Effector memory CD8-positive, alpha-beta T cell (primary cell): ENCODE measurements around the gene CEP164.

Source experiments
- ATAC-seq: fragments of 150-1000 bp; cut with Tn5 transposase; replicated peaks from 2 replicates; pipeline ENCODE4 v1.10.0; 2021; ENCODE audit warnings: mild to moderate bottlenecking, moderate library complexity
- DNase-seq, 3 experiments: peaks; one replicate each; pipeline ENCODE4 v3.0.0; 2021
- H3K27ac Mint-ChIP-seq, 2 donors: one replicate each; pipeline ENCODE4 v1.8.0; 2022; ENCODE audit warnings: mild to moderate bottlenecking in 2 of 2, mixed read lengths in 2 of 2, moderate library complexity in 2 of 2
- H3K27me3 Mint-ChIP-seq, 2 donors: one replicate each; pipeline ENCODE4 v1.8.0; 2022; ENCODE audit warnings: mixed read lengths in 2 of 2
- H3K36me3 Mint-ChIP-seq: one replicate; pipeline ENCODE4 v1.8.0; 2022; ENCODE audit warnings: mild to moderate bottlenecking, moderate library complexity, mixed read lengths; ENCODE audit not compliant: insufficient read depth
- H3K4me1 Mint-ChIP-seq, 2 donors: one replicate each; pipeline ENCODE4 v1.8.0; 2022; ENCODE audit warnings: low read depth in 2 of 2, mixed read lengths in 2 of 2
- H3K4me3 Mint-ChIP-seq, 2 donors: one replicate each; pipeline ENCODE4 v1.8.0; 2022; ENCODE audit warnings: mild to moderate bottlenecking in 2 of 2, mixed read lengths in 2 of 2, moderate library complexity in 2 of 2
- H3K9me3 Mint-ChIP-seq, 2 donors: one replicate each; pipeline ENCODE4 v1.8.0; 2022; ENCODE audit warnings: mixed read lengths in 2 of 2

The CEP164 gene

GRCh38 chr11:117457835-117458234, 130.2 kb downstream of the CEP164 start:
- Mint-ChIP-seq H3K4me1 (peaks cover 0 to 6% of the 10 kb centered on the region in 2 donors), H3K9me3 (peaks cover 2 to 10% of the 10 kb centered on the region in 2 donors), H3K36me3 (no peaks in the 10 kb centered on the region), H3K27me3 (peaks cover 28 to 75% of the 10 kb centered on the region in 2 donors), H3K27ac (no peak overlapping the region), H3K4me3 (no peak overlapping the region)
- DNase-seq, result no peak
- ATAC-seq, result no peak

- H3K27me3 Mint-ChIP-seq, result peaks cover 27 to 76% of the 10 kb centered on the region in 2 donors
- no peak overlapping the region for H3K27ac Mint-ChIP-seq
- H3K36me3 Mint-ChIP-seq, result no peaks in the 10 kb centered on the region
- DNase-seq, result no peak
- peaks cover 0 to 6% of the 10 kb centered on the region in 2 donors for H3K4me1 Mint-ChIP-seq
- ATAC-seq, result no peak
- no peak overlapping the region for H3K4me3 Mint-ChIP-seq
- peaks cover 2 to 10% of the 10 kb centered on the region in 2 donors for H3K9me3 Mint-ChIP-seq
Measured at GRCh38 chr11:117458275-117459122, 130.8 kb downstream of the CEP164 start.

GRCh38 chr11:117459123-117459978, 131.7 kb downstream of the CEP164 start:
- Mint-ChIP-seq H3K4me3 (no peak overlapping the region), H3K27ac (no peak overlapping the region), H3K4me1 (peaks cover 0 to 6% of the 10 kb centered on the region in 2 donors)

DNA sequence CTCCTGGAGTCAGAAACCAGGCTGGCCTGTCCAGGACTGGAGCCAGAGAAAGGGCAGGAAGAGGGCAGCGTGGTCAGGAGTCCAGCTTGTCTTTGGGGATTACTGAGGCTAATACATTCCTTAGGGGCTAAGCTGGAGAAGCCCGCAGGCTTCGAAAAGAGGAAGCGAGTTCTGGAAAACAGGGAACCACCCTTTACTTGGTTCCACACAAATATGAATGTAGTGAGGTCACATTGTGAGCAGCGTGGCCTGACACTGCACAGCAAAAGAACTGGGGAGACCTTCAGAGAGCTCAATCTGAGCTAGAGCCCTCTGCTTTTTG, 132.3 kb downstream of the CEP164 start:
- H3K27ac Mint-ChIP-seq, result no peak overlapping the region
- peaks cover 0 to 6% of the 10 kb centered on the region in 2 donors for H3K4me1 Mint-ChIP-seq
- no peaks in the 10 kb centered on the region for H3K9me3 Mint-ChIP-seq
- H3K4me3 Mint-ChIP-seq, result no peak overlapping the region
- H3K36me3 Mint-ChIP-seq, result no peaks in the 10 kb centered on the region
- DNase-seq, result no peak
- no peak for ATAC-seq
- H3K27me3 Mint-ChIP-seq, result peaks cover 16 to 79% of the 10 kb centered on the region in 2 donors

More at GRCh38 chr11:117459123-117459978, 131.7 kb downstream of the CEP164 start:
- H3K9me3 Mint-ChIP-seq, result peaks cover 0 to 5% of the 10 kb centered on the region in 2 donors
- ATAC-seq, result no peak
- H3K36me3 Mint-ChIP-seq, result no peaks in the 10 kb centered on the region
- peaks cover 18 to 79% of the 10 kb centered on the region in 2 donors for H3K27me3 Mint-ChIP-seq
- DNase-seq, result no peak

GRCh38 chr11:117461396-117462182, 133.9 kb downstream of the CEP164 start:
- ATAC-seq, result no peak
- no peak overlapping the region for H3K4me3 Mint-ChIP-seq
- peaks cover 23 to 67% of the 10 kb centered on the region in 2 donors for H3K27me3 Mint-ChIP-seq
- H3K27ac Mint-ChIP-seq, result no peak overlapping the region
- no peaks in the 10 kb centered on the region for H3K36me3 Mint-ChIP-seq
- no peaks in the 10 kb centered on the region for H3K9me3 Mint-ChIP-seq
- H3K4me1 Mint-ChIP-seq, result peaks cover 0 to 6% of the 10 kb centered on the region in 2 donors
- DNase-seq, result no peak

DNA sequence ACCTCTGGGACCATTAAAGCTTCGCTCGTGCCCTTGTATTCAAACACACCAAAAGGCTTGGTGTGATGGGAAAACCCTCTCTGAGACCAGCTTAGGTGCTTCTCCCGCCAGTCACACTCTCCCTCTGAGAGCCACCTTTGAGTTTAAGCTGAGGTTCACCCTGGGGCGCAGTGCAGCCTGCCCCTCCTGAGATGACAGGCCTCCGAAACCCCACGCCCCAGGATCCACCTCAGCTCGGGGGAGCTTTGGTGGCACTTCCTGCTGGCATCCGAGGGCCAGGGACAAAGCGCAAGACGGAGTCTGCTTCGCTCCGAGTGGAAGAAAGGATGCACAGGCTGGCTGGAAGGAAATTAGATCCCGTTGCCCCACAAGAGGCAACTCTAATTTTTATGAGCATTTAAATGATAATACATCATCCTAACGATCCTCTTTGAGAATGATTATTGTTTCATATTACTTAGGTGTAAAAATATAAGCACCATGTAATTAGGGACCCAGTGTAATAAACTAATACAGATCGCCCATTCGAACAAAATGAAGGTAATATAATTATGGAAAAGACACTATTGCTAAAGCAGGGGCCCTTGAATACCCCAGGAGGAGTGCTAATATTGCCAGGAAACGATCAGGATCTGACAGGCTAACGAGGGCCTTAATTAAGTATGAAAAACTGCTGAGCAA, 134.7 kb downstream of the CEP164 start:
- no peak for ATAC-seq
- H3K36me3 Mint-ChIP-seq, result no peaks in the 10 kb centered on the region
- no peak for DNase-seq
- H3K4me1 Mint-ChIP-seq, result peaks cover 0 to 6% of the 10 kb centered on the region in 2 donors
- no peak overlapping the region for H3K4me3 Mint-ChIP-seq
- H3K27me3 Mint-ChIP-seq, result peaks cover 28 to 62% of the 10 kb centered on the region in 2 donors
- no peak overlapping the region for H3K27ac Mint-ChIP-seq
- no peaks in the 10 kb centered on the region for H3K9me3 Mint-ChIP-seq

GRCh38 chr11:117462864-117463247, 135.2 kb downstream of the CEP164 start:
- ATAC-seq (no peak), DNase-seq (no peak)
- H3K4me3 Mint-ChIP-seq, result no peak overlapping the region
- H3K4me1 Mint-ChIP-seq, result peaks cover 0 to 6% of the 10 kb centered on the region in 2 donors
- H3K27me3 Mint-ChIP-seq, result peaks cover 28 to 57% of the 10 kb centered on the region in 2 donors
- no peaks in the 10 kb centered on the region for H3K36me3 Mint-ChIP-seq
- no peak overlapping the region for H3K27ac Mint-ChIP-seq
- no peaks in the 10 kb centered on the region for H3K9me3 Mint-ChIP-seq
